ENCODE measurements around the gene PSEN2. TPM values are rescaled to one million over a fixed set of nuclear protein-coding genes. Genes with fewer than 3 reads are reported as not detected.

PSEN2 gene
- total and polyA plus RNA-seq, 2 donors (not counting 3 experiments of a cell fraction or from before 2014, with no cell fraction given), result 12.5 to 19.3 TPM

DNA sequence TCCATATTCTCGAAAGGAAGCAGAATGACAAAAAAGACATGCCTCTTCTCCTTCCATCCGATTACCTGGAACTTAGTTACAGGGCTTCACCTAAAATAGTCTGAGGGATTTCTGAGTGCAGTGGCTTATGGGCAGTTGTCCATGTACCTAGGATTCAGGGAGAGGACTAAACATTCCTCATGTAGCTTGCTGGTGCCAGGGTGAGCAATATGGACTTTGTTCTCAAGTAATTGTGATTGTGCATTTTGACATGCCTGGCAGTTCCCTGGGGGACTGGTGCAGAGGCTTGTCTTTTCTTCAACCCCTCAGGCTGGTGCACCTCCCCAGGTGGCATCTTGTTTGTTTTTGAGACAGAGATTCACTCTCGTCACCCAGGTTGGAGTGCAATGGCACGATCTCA lies 6.1 kb upstream of the PSEN2 start:
- Histone ChIP-seq H3K9me1 (replicated peaks; ENCODE audit: control insufficient read depth, extremely low read depth, insufficient read depth, low read length) (no peaks in the 10 kb centered on the region), H2AFZ (ENCODE audit: low read depth, low read length) (no peak overlapping the region), H4K20me1 (replicated peaks; ENCODE audit: control insufficient read depth, extremely low read depth, insufficient read depth, low read length) (no peaks in the 10 kb centered on the region), H3K79me2 (ENCODE audit: control insufficient read depth, insufficient read depth, low read length) (no peaks in the 10 kb centered on the region), H3K9me3 (replicated peaks; ENCODE audit: control insufficient read depth, insufficient read depth, low read length) (no peaks in the 10 kb centered on the region), H3K4me2 (ENCODE audit: insufficient read depth, low read length) (no peak overlapping the region), H3K36me3 (ENCODE audit: control insufficient read depth in 2 of 2, extremely low read depth in 1 of 2, insufficient read depth in 2 of 2, low read length in 2 of 2) (no peaks in the 10 kb centered on the region), H3K4me3 (replicated peaks in 1 of 3; ENCODE audit: insufficient read depth in 1 of 3, low read depth in 1 of 3, low read length in 3 of 3) (no peak overlapping the region), H3K9ac (replicated peaks; ENCODE audit: extremely low read depth, insufficient read depth, low read length) (no peak overlapping the region), H3K4me1 (ENCODE audit: control insufficient read depth, extremely low read depth, insufficient read depth, low read length) (no peaks in the 10 kb centered on the region), H3K27ac (ENCODE audit: insufficient read depth, low read depth, low read length) (no peak overlapping the region), H3K27me3 (ENCODE audit: control insufficient read depth in 2 of 2, insufficient read depth in 2 of 2, low read length in 2 of 2) (no peaks in the 10 kb centered on the region)
- ChIA-PET POLR2A (no interaction called here), CTCF (interaction anchor here (0.7 to 1.8 kb wide), 3 partner anchors 11 to 17 kb away, joined by 3 to 6 read pairs (median 4); no protein-coding TSS in a partner anchor)
- dilution Hi-C loops (cut with MboI; ENCODE audit: extremely low pct_ligation_motif_present, low sequenced_read_pairs), result no loop called here
- no TSS peak for BruUV-seq (replicated peaks)
- DNase-seq (ENCODE audit: low read depth, low spot score), result no peak
- intact Hi-C loops (cut with micrococcal nuclease), result no loop called here
- no peak for TF ChIP-seq EZH2 (IDR thresholded peaks at IDR 0.05; ENCODE audit: borderline replicate concordance, low read depth, low read length, severe bottlenecking)
- no peak for TF ChIP-seq FOS (IDR thresholded peaks at IDR 0.05; ENCODE audit: borderline replicate concordance, insufficient read depth, low read length)
- FAIRE-seq, result no peak

DNA sequence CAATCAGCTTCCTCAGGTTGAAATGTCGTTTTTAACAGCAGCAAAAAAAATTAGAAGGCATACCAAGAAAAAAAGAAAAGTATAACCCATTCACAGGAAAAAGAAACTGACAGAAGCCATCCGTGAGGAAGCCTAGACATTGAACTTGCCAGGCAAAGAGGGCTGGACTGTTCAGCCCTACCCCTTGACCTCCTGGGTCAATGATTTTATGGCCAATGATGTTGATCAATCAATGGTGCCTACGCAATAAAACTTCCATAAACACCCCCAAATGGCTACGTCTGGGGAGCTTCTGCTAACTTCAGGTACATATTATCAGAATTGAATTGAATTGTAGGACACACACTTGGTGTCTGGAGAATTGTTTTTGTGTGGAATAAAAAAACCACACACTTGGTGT lies 4.8 kb upstream of the PSEN2 start:
- POLR2A ChIA-PET, result no interaction called here

More for the DNA sequence above, 4.8 kb upstream of the PSEN2 start:
- no peak for TF ChIP-seq CTCF (IDR thresholded peaks at IDR 0.05; ENCODE audit: extremely low read depth in 1 of 2, insufficient read depth in 1 of 2, low read depth in 1 of 2, low read length in 2 of 2)
- no peak for TF ChIP-seq MYC (IDR thresholded peaks at IDR 0.05; ENCODE audit: low read depth, low read length)
- no peak for TF ChIP-seq JUN (IDR thresholded peaks at IDR 0.05; ENCODE audit: borderline replicate concordance, insufficient read depth, insufficient read length, low read depth)
- TF ChIP-seq FOS (IDR thresholded peaks at IDR 0.05; ENCODE audit: borderline replicate concordance, insufficient read depth, low read length), result no peak
- no peak for TF ChIP-seq POLR2A (IDR thresholded peaks at IDR 0.05; ENCODE audit: low read depth, low read length)
- TF ChIP-seq EZH2 (IDR thresholded peaks at IDR 0.05; ENCODE audit: borderline replicate concordance, low read depth, low read length, severe bottlenecking), result no peak
- TF ChIP-seq POLR2AphosphoS5 (IDR thresholded peaks at IDR 0.05; ENCODE audit: insufficient read depth, low read depth, low read length), result no peak
- no peak for TF ChIP-seq MAX (IDR thresholded peaks at IDR 0.05; ENCODE audit: insufficient read depth, insufficient read length)
- TF ChIP-seq GATA2 (IDR thresholded peaks at IDR 0.05; ENCODE audit: insufficient read depth, insufficient read length, low read depth, low read length), result no peak
- no TSS peak for BruUV-seq (replicated peaks)
- Histone ChIP-seq H2AFZ (ENCODE audit: low read depth, low read length) (no peak overlapping the region), H3K79me2 (ENCODE audit: control insufficient read depth, insufficient read depth, low read length) (no peaks in the 10 kb centered on the region), H3K9me3 (replicated peaks; ENCODE audit: control insufficient read depth, insufficient read depth, low read length) (no peaks in the 10 kb centered on the region), H3K4me3 (replicated peaks in 1 of 3; ENCODE audit: insufficient read depth in 1 of 3, low read depth in 1 of 3, low read length in 3 of 3) (no peak overlapping the region), H3K27me3 (ENCODE audit: control insufficient read depth in 2 of 2, insufficient read depth in 2 of 2, low read length in 2 of 2) (no peaks in the 10 kb centered on the region), H3K36me3 (ENCODE audit: control insufficient read depth in 2 of 2, extremely low read depth in 1 of 2, insufficient read depth in 2 of 2, low read length in 2 of 2) (no peaks in the 10 kb centered on the region), H4K20me1 (replicated peaks; ENCODE audit: control insufficient read depth, extremely low read depth, insufficient read depth, low read length) (no peaks in the 10 kb centered on the region), H3K4me2 (ENCODE audit: insufficient read depth, low read length) (no peak overlapping the region), H3K9me1 (replicated peaks; ENCODE audit: control insufficient read depth, extremely low read depth, insufficient read depth, low read length) (no peaks in the 10 kb centered on the region), H3K9ac (replicated peaks; ENCODE audit: extremely low read depth, insufficient read depth, low read length) (no peak overlapping the region), H3K27ac (ENCODE audit: insufficient read depth, low read depth, low read length) (no peak overlapping the region), H3K4me1 (ENCODE audit: control insufficient read depth, extremely low read depth, insufficient read depth, low read length) (peaks cover 3% of the 10 kb centered on the region)
- dilution Hi-C loops (cut with MboI; ENCODE audit: extremely low pct_ligation_motif_present, low sequenced_read_pairs) (no loop called here), intact Hi-C loops (cut with micrococcal nuclease) (no loop called here)
- CTCF ChIA-PET, result interaction anchor here (0.7 to 0.8 kb wide), 2 partner anchors 9 to 218 kb away, joined by 3 read pairs; no protein-coding TSS in a partner anchor
- DNase-seq (ENCODE audit: low read depth, low spot score), result no peak
- FAIRE-seq, result no peak
